GM19238 (cell line): ENCODE data around the gene COL8A1.
"Not testable (repeated sequence)": the region's sequence is repeated elsewhere in the genome, so short reads cannot be mapped to it uniquely, and the experiment has no call there.

Experiments
- DNase-seq: peaks from one replicate; pipeline ENCODE4 v3.0.0; 2011; ENCODE audit warnings: low spot score; ENCODE audit not compliant: insufficient read length

COL8A1 gene

DNA sequence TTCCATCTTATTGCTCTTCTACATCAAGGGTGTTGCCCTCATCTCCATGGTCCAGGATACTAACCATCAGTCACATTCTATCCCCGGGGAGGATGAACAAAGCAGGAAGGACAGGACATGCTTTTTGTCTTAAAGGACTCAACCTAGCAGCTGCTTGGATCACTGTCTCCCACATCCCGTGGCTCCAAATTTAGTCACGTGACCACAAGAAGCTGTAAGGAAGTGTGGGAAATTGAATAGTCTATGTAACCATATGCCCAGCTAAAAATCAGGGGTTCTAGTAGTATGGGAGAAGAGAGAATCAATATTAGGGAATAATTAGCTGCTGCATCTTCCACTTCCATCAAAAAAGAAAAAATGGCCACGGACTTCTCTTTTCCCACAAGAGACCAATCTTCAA, 161.0 kb downstream of the COL8A1 start:
- DNase-seq, result no peak

GRCh38 chr3:99803297-99803696, 164.9 kb downstream of the COL8A1 start:
- DNase-seq, result no peak

- no peak for DNase-seq
These were observed 166.8 kb downstream of the COL8A1 start for GRCh38 chr3:99805160-99805559.

- peak; percentile 11 for DNase-seq
These were observed 169.9 kb downstream of the COL8A1 start for GRCh38 chr3:99808163-99808794.

DNA sequence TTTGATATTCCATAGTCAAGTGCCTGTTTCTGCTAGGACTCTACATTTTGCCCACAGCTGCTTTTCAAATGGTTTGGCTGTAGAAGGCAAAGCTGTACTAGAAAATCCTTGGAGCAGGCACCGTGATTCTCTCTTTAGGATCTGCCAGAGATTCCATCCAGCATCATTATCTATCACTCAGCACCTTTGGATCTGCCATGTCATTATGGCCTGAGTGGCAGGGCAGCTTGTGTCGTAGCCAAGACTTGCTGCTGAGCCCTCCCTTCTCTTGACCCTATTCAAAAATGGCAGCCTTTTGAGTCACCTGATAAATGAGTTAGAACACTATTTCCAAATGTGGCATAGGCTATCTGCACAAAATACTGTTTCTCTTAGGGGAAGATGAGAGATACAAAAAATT, 171.2 kb downstream of the COL8A1 start:
- DNase-seq, result no peak

GRCh38 chr3:99810403-99810802, 172.0 kb downstream of the COL8A1 start:
- no peak for DNase-seq

- DNase-seq, result no peak
These were observed 178.6 kb downstream of the COL8A1 start for GRCh38 chr3:99817047-99817436.

DNA sequence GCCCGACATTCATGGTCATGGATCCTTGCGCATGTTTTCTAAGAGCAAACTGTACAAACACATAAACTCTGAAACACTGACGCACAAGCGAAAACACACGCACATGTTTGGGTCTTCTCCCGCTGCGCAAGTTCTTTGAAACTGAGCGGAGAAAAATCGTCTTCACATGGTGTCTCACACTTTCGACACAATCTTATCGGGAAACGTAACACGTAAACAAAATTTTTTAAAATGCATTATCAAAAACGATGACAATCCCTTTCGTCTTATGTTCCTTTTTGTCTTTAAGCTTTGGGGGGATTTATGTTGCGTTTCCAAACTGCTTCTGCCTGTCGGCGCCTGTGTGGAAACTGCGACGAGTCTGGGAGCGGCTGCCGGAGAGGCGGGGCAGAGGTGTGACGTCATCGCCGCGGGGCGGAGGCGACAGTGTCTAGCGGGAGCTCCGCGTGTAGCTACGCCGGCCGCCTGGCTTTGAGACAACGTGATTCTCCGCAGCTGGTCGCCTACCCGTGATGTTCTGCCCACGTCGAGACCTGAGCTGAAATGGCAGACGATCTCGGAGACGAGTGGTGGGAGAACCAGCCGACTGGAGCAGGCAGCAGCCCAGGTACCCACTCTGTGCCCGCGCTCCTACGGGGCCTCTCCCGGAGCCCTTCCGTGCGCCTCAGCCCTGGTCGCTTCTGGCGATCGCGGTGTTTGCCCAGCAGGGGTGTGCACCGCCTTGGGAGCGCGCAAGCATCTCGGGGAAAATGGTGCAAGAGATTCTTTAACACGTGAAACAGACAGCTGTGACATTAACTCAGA, 179.2 kb downstream of the COL8A1 start, which contains the start of gene CMSS1:
Gene CMSS1, plus strand, starts transcription at position 426 of the 804 bp plus-strand sequence.
- DNase-seq, result peak; percentile 80

GRCh38 chr3:99818818-99819217, 180.4 kb downstream of the COL8A1 start:
- DNase-seq, result no peak

- no peak for DNase-seq
These were observed 185.6 kb downstream of the COL8A1 start for GRCh38 chr3:99823723-99824711.

- DNase-seq, result no peak
These were observed 186.7 kb downstream of the COL8A1 start for GRCh38 chr3:99825004-99825640.

DNA sequence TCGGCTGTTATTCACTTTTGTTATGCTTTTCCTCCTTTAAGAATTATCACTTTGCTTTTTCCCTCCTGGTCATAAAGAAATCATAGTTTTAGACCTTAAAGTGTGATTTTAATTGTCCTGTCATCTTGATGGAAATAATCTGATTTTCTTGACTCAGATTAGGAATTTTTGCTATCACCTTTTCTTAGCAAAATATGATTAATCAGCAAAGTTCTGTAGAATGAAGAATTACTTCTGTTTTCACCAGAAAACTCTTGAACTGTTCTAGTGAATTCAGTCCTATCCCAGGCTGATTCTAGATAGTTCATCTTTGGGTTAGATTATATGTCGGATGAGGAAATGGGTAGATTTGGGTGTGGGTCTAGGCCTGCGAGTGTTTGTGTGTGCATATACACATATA, 191.4 kb downstream of the COL8A1 start:
- DNase-seq, result no peak

- DNase-seq, result no peak
These were observed 195.3 kb downstream of the COL8A1 start for GRCh38 chr3:99833617-99834205.

DNA sequence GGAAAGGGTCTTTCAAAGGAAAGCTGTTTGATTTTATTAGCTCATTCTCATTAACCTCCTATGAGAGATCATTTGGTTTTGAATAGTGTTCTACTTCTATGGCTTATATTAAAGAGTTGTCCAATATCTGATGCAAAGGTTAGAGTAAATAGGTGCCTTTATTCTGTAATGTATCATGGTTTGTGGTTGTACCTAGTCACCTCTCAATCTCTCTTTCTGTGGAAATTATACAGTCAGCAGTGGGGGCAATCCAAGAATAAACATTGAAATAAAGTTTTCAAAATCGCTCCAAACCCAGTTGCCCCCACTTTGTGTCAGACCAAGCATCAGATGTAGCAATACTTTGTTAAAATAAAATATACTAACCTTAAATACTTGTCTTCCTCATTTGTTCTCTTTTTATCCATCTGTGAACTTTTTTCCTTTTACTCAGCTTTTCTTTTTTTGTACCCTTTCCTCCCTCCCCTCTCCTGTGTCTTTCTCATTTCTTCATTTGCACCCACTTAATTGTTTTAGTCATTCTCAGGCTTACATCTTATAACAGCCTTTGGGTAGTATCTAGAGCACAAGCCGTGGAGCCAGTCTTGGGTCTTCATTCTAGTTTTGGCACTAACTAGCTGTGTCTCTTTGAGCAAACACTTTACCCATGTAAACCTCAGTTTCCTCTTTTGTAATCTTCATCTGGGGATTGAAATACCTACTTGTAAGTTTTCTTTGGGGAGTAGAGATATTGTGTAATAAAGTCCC, 196.0 kb downstream of the COL8A1 start:
- no peak for DNase-seq

DNA sequence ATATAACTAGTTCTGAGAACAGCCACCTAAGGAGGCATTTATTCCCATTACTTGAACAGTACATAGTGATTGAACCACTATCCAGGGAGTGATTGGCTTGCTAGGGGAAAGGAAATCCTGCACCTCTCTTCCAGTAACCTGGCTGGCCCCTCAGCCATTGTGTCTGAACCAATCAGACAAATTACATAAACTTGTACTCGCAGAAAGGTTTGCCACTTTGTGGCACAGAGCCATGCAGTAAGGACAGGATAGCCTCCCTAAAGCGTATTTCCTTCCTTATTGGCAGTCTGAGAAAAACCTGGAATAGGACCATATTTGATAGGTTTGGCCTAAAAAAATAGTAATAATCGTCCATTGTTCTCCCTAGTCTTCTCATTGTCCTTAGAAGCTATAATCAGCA, 198.3 kb downstream of the COL8A1 start:
- DNase-seq, result no peak

DNA sequence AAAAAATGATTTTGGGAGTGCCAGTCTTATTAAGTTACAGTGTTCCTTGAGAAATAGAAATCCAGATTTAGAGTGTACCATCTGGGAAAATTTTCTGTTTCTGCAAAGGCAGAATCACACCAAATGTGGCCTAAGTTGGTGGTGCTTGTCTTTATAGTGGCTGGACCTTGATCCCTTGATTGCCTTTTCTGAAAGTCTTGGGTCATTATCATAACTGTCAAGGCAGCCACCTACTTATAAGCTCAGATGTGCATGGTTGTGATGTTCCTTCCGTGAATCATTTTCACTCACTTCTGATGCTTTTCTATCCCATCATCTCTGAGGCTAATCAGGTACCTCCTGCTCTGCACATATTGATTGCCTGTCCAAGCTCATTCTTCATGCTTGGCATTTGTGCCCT, 199.3 kb downstream of the COL8A1 start:
- DNase-seq, result no peak

DNA sequence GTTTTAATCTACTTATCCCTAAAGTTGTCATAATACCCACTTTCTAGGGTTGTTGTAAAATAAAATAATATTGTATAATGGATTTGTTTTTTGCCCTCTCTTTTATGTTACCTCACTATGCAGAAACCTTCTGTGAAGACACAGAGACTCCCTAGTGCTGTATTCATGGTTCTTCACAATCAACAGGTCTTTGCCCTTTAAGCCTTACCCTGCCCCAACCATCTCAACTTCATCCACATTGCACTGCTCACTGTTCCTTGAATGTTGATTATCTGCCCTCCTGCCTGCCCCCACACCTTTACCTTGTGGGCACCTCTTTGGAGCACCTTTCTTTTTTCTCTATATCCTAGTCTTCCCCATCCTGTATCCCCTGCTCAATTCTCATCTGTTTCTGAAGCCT, 200.4 kb downstream of the COL8A1 start:
- no peak for DNase-seq

GRCh38 chr3:99839613-99840012, 201.2 kb downstream of the COL8A1 start:
- DNase-seq, result no peak

DNA sequence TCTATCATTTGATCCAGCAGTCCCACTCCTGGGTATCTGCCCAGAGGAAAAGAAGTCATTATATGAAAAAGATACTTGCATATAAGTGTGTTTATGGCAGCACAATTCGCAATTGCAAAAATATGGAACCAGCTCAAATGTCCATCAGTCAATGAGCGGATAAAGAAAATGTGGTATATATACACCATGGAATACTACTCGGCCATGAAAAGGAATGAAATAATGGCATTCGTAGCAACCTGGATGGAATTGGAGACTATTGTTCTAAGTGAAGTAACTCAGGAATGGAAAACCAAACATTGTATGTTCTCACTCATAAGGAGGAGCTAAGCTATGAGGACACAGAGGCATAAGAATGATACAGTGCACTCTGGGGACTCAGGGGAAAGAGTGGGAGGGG, 203.6 kb downstream of the COL8A1 start:
- DNase-seq, result not testable (repeated sequence)
